NT2/D1 (cell line): ENCODE data around the gene SKP1.

Experiments used
- DNase-seq: peaks from one replicate; pipeline ENCODE4 v3.0.0-alpha.2; 2011; ENCODE audit warnings: low read depth, low spot score
- H3K27me3 ChIP-seq: 2 replicates; pipeline ENCODE4 v1.6.0; 2011; ENCODE audit warnings: mild to moderate bottlenecking; ENCODE audit not compliant: insufficient read length, insufficient read depth
- H3K36me3 ChIP-seq: 2 replicates; pipeline ENCODE4 v1.6.1; 2011; ENCODE audit warnings: mild to moderate bottlenecking, low read length, mixed read lengths; ENCODE audit not compliant: insufficient read depth, insufficient read length
- H3K4me1 ChIP-seq: 2 replicates; pipeline ENCODE4 v1.5.1; 2011; ENCODE audit not compliant: insufficient read depth, insufficient read length
- H3K4me3 ChIP-seq: 2 replicates; pipeline ENCODE4 v1.5.1; 2011; ENCODE audit warnings: low read depth; ENCODE audit not compliant: insufficient read length
- H3K9ac ChIP-seq: 2 replicates; pipeline ENCODE4 v1.6.0; 2011; ENCODE audit warnings: low read depth; ENCODE audit not compliant: insufficient read length
- H3K9me3 ChIP-seq: 2 replicates; pipeline ENCODE4 v1.5.1; 2011; ENCODE audit warnings: mild to moderate bottlenecking, low read length; ENCODE audit not compliant: insufficient read depth
- SUZ12 ChIP-seq: IDR thresholded peaks from 2 replicates; pipeline ENCODE4 v1.6.1; 2011; ENCODE audit not compliant: insufficient read length, insufficient read depth; ENCODE audit errors: extremely low read depth
- YY1 ChIP-seq: IDR thresholded peaks from 2 replicates; pipeline ENCODE4 v1.6.1; 2011; ENCODE audit not compliant: insufficient read length, insufficient read depth
- ZNF274 ChIP-seq: IDR thresholded peaks from 2 replicates; pipeline ENCODE4 v1.6.1; 2011; ENCODE audit warnings: mild to moderate bottlenecking, low read depth, low read length

SKP1 gene

GRCh38 chr5:134101686-134102439, 74.9 kb downstream of the SKP1 start:
- Histone ChIP-seq H3K9ac (no peak overlapping the region), H3K36me3 (no peaks in the 10 kb centered on the region), H3K4me1 (peaks cover 20% of the 10 kb centered on the region), H3K27me3 (no peaks in the 10 kb centered on the region), H3K4me3 (no peak overlapping the region), H3K9me3 (no peaks in the 10 kb centered on the region)
- DNase-seq, result no peak
- TF ChIP-seq YY1, result no peak
- TF ChIP-seq SUZ12, result no peak

- no peak for DNase-seq
- Histone ChIP-seq H3K9ac (peak overlapping the region; percentile 66), H3K27me3 (no peaks in the 10 kb centered on the region), H3K4me3 (no peak overlapping the region), H3K36me3 (no peaks in the 10 kb centered on the region), H3K4me1 (peaks cover 24% of the 10 kb centered on the region), H3K9me3 (no peaks in the 10 kb centered on the region)
- TF ChIP-seq YY1, result no peak
- TF ChIP-seq ZNF274, result no peak
- TF ChIP-seq SUZ12, result no peak
Measured at GRCh38 chr5:134100283-134101091, 76.3 kb downstream of the SKP1 start.

GRCh38 chr5:134099939-134100282, 76.8 kb downstream of the SKP1 start:
- Histone ChIP-seq H3K36me3 (no peaks in the 10 kb centered on the region), H3K9me3 (no peaks in the 10 kb centered on the region), H3K4me1 (peaks cover 22% of the 10 kb centered on the region), H3K4me3 (no peak overlapping the region), H3K27me3 (no peaks in the 10 kb centered on the region), H3K9ac (no peak overlapping the region)
- DNase-seq, result no peak
- no peak for TF ChIP-seq ZNF274
- no peak for TF ChIP-seq SUZ12
- TF ChIP-seq YY1, result no peak

- no peaks in the 10 kb centered on the region for H3K36me3 ChIP-seq
- H3K4me3 ChIP-seq, result no peak overlapping the region
- H3K9ac ChIP-seq, result no peak overlapping the region
- no peak for DNase-seq
- TF ChIP-seq YY1 (no peak), SUZ12 (no peak), ZNF274 (no peak)
- no peaks in the 10 kb centered on the region for H3K9me3 ChIP-seq
- no peaks in the 10 kb centered on the region for H3K27me3 ChIP-seq
- peaks cover 22% of the 10 kb centered on the region for H3K4me1 ChIP-seq
Measured at GRCh38 chr5:134099288-134099872, 77.4 kb downstream of the SKP1 start.
